ENCODE measurements around the gene IFITM2. TPM values are rescaled to one million over a fixed set of nuclear protein-coding genes. Genes with fewer than 3 reads are reported as not detected.

Gene IFITM2
- total and polyA plus RNA-seq, 2 experiments from 2014 or later = 59.2 to 504 TPM

DNA sequence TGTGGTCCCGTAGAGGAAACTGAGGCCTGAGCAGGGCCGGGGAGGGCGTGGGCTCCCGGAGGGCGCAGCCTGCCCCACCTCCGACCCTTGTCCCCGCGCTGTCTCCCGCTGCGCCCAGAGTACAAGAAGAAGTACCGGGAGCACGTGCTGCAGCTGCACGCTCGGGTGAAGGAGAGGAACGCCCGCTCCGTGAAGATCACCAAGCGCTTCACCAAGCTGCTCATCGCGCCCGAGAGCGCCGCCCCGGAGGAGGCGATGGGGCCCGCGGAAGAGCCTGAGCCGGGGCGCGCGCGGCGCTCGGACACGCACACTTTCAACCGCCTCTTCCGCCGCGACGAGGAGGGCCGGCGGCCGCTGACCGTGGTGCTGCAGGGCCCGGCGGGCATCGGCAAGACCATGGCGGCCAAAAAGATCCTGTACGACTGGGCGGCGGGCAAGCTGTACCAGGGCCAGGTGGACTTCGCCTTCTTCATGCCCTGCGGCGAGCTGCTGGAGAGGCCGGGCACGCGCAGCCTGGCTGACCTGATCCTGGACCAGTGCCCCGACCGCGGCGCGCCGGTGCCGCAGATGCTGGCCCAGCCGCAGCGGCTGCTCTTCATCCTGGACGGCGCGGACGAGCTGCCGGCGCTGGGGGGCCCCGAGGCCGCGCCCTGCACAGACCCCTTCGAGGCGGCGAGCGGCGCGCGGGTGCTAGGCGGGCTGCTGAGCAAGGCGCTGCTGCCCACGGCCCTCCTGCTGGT lies 27.5 kb upstream of the IFITM2 start:
- Histone ChIP-seq H4K20me1 (ENCODE audit: insufficient read depth, poor library complexity, severe bottlenecking) (no peaks in the 10 kb centered on the region), H3K27me3 (no peaks in the 10 kb centered on the region), H3K36me3 (replicated peaks; ENCODE audit: insufficient read depth, low read depth) (no peaks in the 10 kb centered on the region), H3K4me1 (ENCODE audit: insufficient read depth) (no peaks in the 10 kb centered on the region), H3K4me3 (no peak overlapping the region), H2AFZ (no peak overlapping the region), H3K4me2 (no peak overlapping the region), H3K79me2 (no peaks in the 10 kb centered on the region), H3K27ac (no peak overlapping the region), H3K9me3 (ENCODE audit: low read depth) (no peaks in the 10 kb centered on the region), H3K9me2 (replicated peaks; ENCODE audit: insufficient read depth) (no peaks in the 10 kb centered on the region)
- no peak for DNase-seq (ENCODE audit: low spot score)
- TF ChIP-seq, protein P1, sequence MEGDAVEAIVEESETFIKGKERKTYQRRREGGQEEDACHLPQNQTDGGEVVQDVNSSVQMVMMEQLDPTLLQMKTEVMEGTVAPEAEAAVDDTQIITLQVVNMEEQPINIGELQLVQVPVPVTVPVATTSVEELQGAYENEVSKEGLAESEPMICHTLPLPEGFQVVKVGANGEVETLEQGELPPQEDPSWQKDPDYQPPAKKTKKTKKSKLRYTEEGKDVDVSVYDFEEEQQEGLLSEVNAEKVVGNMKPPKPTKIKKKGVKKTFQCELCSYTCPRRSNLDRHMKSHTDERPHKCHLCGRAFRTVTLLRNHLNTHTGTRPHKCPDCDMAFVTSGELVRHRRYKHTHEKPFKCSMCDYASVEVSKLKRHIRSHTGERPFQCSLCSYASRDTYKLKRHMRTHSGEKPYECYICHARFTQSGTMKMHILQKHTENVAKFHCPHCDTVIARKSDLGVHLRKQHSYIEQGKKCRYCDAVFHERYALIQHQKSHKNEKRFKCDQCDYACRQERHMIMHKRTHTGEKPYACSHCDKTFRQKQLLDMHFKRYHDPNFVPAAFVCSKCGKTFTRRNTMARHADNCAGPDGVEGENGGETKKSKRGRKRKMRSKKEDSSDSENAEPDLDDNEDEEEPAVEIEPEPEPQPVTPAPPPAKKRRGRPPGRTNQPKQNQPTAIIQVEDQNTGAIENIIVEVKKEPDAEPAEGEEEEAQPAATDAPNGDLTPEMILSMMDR (IDR thresholded peaks at IDR 0.05; ENCODE audit: poor library complexity) = no peak
- no peak for TF ChIP-seq EZH2phosphoT487 (IDR thresholded peaks at IDR 0.05; ENCODE audit: low read depth, severe bottlenecking, unreplicated experiment)
- no peak for TF ChIP-seq EZH2 (IDR thresholded peaks at IDR 0.05; ENCODE audit: borderline replicate concordance)
- WGBS (ENCODE audit: low lambda C conversion rate, missing lambda C conversion rate) = 65% methylated on average over 73 of the region's 85 CpGs

DNA sequence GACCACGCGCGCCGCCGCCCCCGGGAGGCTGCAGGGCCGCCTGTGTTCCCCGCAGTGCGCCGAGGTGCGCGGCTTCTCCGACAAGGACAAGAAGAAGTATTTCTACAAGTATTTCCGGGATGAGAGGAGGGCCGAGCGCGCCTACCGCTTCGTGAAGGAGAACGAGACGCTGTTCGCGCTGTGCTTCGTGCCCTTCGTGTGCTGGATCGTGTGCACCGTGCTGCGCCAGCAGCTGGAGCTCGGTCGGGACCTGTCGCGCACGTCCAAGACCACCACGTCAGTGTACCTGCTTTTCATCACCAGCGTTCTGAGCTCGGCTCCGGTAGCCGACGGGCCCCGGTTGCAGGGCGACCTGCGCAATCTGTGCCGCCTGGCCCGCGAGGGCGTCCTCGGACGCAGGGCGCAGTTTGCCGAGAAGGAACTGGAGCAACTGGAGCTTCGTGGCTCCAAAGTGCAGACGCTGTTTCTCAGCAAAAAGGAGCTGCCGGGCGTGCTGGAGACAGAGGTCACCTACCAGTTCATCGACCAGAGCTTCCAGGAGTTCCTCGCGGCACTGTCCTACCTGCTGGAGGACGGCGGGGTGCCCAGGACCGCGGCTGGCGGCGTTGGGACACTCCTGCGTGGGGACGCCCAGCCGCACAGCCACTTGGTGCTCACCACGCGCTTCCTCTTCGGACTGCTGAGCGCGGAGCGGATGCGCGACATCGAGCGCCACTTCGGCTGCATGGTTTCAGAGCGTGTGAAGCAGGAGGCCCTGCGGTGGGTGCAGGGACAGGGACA lies 26.7 kb upstream of the IFITM2 start:
- Histone ChIP-seq H3K36me3 (replicated peaks; ENCODE audit: insufficient read depth, low read depth) (no peaks in the 10 kb centered on the region), H3K4me1 (ENCODE audit: insufficient read depth) (no peaks in the 10 kb centered on the region)
- no peak for DNase-seq (ENCODE audit: low spot score)

DNA sequence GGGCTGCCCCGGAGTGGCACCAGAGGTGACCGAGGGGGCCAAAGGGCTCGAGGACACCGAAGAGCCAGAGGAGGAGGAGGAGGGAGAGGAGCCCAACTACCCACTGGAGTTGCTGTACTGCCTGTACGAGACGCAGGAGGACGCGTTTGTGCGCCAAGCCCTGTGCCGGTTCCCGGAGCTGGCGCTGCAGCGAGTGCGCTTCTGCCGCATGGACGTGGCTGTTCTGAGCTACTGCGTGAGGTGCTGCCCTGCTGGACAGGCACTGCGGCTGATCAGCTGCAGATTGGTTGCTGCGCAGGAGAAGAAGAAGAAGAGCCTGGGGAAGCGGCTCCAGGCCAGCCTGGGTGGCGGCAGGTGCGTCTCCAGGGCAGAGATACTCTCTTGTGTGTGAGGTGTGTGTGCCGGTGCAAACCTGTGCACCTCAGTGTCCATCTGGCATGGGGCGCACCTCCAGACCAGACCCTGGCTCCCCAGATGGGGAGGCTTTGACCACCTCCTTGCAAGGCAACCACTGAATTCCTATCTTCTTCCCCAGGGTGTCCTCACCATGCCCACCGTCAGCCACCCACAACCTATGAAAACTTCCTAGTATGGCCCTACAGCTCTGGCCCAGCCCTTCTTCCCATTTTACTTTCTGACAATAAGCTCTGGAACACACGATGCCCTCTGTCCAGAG lies 26.0 kb upstream of the IFITM2 start:
- no peaks in the 10 kb centered on the region for H3K9me2 ChIP-seq (replicated peaks; ENCODE audit: insufficient read depth)
- no peaks in the 10 kb centered on the region for H4K20me1 ChIP-seq (ENCODE audit: insufficient read depth, poor library complexity, severe bottlenecking)
- 94% methylated on average over 22 of the region's 26 CpGs for WGBS (ENCODE audit: low lambda C conversion rate, missing lambda C conversion rate)
- H3K4me1 ChIP-seq (ENCODE audit: insufficient read depth) = no peaks in the 10 kb centered on the region
- H3K79me2 ChIP-seq = no peaks in the 10 kb centered on the region
- H3K36me3 ChIP-seq (replicated peaks; ENCODE audit: insufficient read depth, low read depth) = no peaks in the 10 kb centered on the region
- TF ChIP-seq, protein P1 (IDR thresholded peaks at IDR 0.05; ENCODE audit: poor library complexity) = no peak
- TF ChIP-seq EZH2phosphoT487 (IDR thresholded peaks at IDR 0.05; ENCODE audit: low read depth, severe bottlenecking, unreplicated experiment) (no peak), EZH2 (IDR thresholded peaks at IDR 0.05; ENCODE audit: borderline replicate concordance) (no peak)
- DNase-seq (ENCODE audit: low spot score) = no peak
- no peak overlapping the region for H3K4me2 ChIP-seq
- no peak overlapping the region for H3K27ac ChIP-seq
- no peaks in the 10 kb centered on the region for H3K27me3 ChIP-seq
- no peak overlapping the region for H2AFZ ChIP-seq
- no peak overlapping the region for H3K4me3 ChIP-seq
- H3K9me3 ChIP-seq (ENCODE audit: low read depth) = no peaks in the 10 kb centered on the region

More for the DNA sequence above, 26.7 kb upstream of the IFITM2 start:
- H3K27ac ChIP-seq = no peak overlapping the region
- H3K4me2 ChIP-seq = no peak overlapping the region
- H3K9me2 ChIP-seq (replicated peaks; ENCODE audit: insufficient read depth) = no peaks in the 10 kb centered on the region
- H3K27me3 ChIP-seq = no peaks in the 10 kb centered on the region
- H3K4me3 ChIP-seq = no peak overlapping the region
- no peaks in the 10 kb centered on the region for H3K79me2 ChIP-seq
- H3K9me3 ChIP-seq (ENCODE audit: low read depth) = no peaks in the 10 kb centered on the region
- 92% methylated on average over 79 of the region's 79 CpGs for WGBS (ENCODE audit: low lambda C conversion rate, missing lambda C conversion rate)
- TF ChIP-seq, protein P1 (IDR thresholded peaks at IDR 0.05; ENCODE audit: poor library complexity) = no peak
- no peak for TF ChIP-seq EZH2phosphoT487 (IDR thresholded peaks at IDR 0.05; ENCODE audit: low read depth, severe bottlenecking, unreplicated experiment)
- TF ChIP-seq EZH2 (IDR thresholded peaks at IDR 0.05; ENCODE audit: borderline replicate concordance) = no peak
- no peaks in the 10 kb centered on the region for H4K20me1 ChIP-seq (ENCODE audit: insufficient read depth, poor library complexity, severe bottlenecking)
- no peak overlapping the region for H2AFZ ChIP-seq

All from hepatocyte (in vitro differentiated cells).